ENCODE measurements around the gene IFNA4. TPM values are rescaled to one million over a fixed set of nuclear protein-coding genes. Genes with fewer than 3 reads are reported as not detected.
"Not testable (repeated sequence)": the region's sequence is repeated elsewhere in the genome, so short reads cannot be mapped to it uniquely, and the experiment has no call there.

IFNA4 gene
- total RNA-seq, 2 experiments from 2014 or later: not detected

DNA sequence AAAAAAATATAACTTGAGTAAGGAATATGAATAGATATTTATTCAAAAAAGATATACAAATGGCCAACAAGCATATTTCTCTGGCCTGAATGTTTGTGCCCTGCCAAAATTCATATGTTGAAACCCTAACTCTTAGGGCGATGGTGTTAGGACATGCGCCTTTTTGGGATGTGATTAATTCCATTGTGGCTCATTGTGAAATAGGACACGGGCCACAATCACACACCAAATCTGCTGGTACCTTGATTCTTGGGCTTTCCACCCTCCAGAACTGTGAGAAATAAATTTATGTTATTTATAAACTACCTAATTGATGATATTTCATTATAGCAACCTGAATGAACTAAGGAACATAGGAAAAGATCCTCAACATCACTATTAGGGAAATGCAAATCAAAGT is 15.2 kb downstream of the IFNA4 start:
- no peaks in the 10 kb centered on the region for H3K9me3 Mint-ChIP-seq
- DNase-seq: no peak
- no peak for ATAC-seq
- H3K27ac Mint-ChIP-seq: no peak overlapping the region
- no peak overlapping the region for H3K4me3 Mint-ChIP-seq
- POLR2A ChIA-PET: no interaction called here
- H3K36me3 Mint-ChIP-seq (ENCODE audit: low read depth): no peaks in the 10 kb centered on the region
- H3K4me1 Mint-ChIP-seq (ENCODE audit: low read depth): no peaks in the 10 kb centered on the region
- peaks cover under 1% of the 10 kb centered on the region for H3K27me3 Mint-ChIP-seq
- intact Hi-C loops (cut with micrococcal nuclease): no loop called here
- CTCF ChIA-PET: no interaction called here
- TF ChIP-seq, protein P1, sequence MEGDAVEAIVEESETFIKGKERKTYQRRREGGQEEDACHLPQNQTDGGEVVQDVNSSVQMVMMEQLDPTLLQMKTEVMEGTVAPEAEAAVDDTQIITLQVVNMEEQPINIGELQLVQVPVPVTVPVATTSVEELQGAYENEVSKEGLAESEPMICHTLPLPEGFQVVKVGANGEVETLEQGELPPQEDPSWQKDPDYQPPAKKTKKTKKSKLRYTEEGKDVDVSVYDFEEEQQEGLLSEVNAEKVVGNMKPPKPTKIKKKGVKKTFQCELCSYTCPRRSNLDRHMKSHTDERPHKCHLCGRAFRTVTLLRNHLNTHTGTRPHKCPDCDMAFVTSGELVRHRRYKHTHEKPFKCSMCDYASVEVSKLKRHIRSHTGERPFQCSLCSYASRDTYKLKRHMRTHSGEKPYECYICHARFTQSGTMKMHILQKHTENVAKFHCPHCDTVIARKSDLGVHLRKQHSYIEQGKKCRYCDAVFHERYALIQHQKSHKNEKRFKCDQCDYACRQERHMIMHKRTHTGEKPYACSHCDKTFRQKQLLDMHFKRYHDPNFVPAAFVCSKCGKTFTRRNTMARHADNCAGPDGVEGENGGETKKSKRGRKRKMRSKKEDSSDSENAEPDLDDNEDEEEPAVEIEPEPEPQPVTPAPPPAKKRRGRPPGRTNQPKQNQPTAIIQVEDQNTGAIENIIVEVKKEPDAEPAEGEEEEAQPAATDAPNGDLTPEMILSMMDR (IDR thresholded peaks at IDR 0.05): no peak

DNA sequence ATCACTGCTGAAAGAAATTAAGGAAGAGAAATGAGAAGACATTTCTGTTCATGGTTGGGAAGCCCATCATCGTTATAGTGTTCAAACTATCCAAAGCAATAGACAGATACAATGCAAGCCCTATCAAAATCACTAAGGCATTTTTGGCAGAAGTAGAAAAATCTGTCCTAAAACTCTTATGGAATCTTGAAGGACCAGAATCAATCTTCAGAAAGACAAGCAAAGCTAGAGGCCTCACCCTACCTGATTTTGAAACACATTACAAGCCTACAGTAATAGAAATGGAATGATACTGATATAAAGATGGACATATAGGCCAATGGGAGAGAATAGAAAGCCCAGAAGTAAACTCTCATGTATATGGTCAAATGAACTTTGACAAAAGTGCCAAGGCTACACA is 16.0 kb downstream of the IFNA4 start:
- Mint-ChIP-seq H3K27ac (no peak overlapping the region), H3K4me1 (ENCODE audit: low read depth) (no peaks in the 10 kb centered on the region), H3K4me3 (no peak overlapping the region), H3K9me3 (no peaks in the 10 kb centered on the region), H3K27me3 (no peaks in the 10 kb centered on the region), H3K36me3 (ENCODE audit: low read depth) (no peaks in the 10 kb centered on the region)
- intact Hi-C loops (cut with micrococcal nuclease): no loop called here
- CTCF ChIA-PET: no interaction called here
- no peak for DNase-seq
- TF ChIP-seq, protein P1 (IDR thresholded peaks at IDR 0.05): no peak
- ATAC-seq: no peak
- POLR2A ChIA-PET: no interaction called here

DNA sequence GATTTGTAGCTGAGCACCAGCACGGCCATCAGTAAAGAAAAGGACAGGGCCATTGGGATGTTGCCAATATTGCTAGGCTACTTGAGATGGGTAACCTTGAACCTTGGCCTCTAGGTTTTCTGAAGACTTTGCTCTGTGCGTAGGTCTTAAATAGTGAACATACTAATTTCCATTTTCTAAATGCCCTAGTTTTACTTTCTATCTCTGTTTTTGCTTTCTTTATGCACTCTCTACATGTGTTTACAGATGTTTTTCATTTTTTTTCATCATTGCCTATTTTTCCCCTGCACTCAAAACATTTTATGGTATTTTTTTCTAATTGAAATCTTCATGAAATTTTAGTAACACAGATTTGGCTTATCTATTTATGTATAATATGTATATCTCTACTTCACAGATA is 20.8 kb downstream of the IFNA4 start, which contains the start of gene IFNA21:
IFNA21 (minus strand) TSS at position 101 of the 400 bp plus-strand sequence; CDS start at position 53, 48 bp downstream.
- not testable (repeated sequence) for H3K36me3 Mint-ChIP-seq (ENCODE audit: low read depth)

DNA sequence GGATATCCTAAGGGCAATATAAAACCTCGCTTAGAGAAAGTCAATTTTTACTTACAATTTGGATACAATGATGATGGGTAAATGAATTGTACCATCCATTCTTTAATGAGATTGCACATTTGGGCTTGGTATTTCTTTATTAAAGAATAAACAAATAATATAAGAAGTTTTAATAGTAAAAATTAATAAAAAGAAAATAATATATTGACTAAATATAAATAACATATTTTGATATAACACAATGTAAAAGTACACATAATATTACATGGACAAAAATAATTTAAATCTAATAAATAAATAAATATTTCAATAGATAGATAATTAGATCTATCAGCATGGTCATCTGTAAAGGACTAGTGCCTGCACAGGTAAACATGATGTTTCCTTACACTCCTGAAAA is 21.9 kb downstream of the IFNA4 start:
- intact Hi-C loops (cut with micrococcal nuclease): no loop called here
- H3K36me3 Mint-ChIP-seq (ENCODE audit: low read depth): no peaks in the 10 kb centered on the region
- DNase-seq (no peak), ATAC-seq (no peak)
- H3K9me3 Mint-ChIP-seq: no peaks in the 10 kb centered on the region
- CTCF ChIA-PET: no interaction called here
- TF ChIP-seq, protein P1 (IDR thresholded peaks at IDR 0.05): no peak
- H3K4me1 Mint-ChIP-seq (ENCODE audit: low read depth): peaks cover 18% of the 10 kb centered on the region
- no peaks in the 10 kb centered on the region for H3K27me3 Mint-ChIP-seq
- POLR2A ChIA-PET: no interaction called here
- no peak overlapping the region for H3K27ac Mint-ChIP-seq
- H3K4me3 Mint-ChIP-seq: no peak overlapping the region

More for the DNA sequence above, 20.8 kb downstream of the IFNA4 start, which contains the start of gene IFNA21:
- H3K4me1 Mint-ChIP-seq (ENCODE audit: low read depth): peaks cover 10% of the 10 kb centered on the region
- ATAC-seq; H3K27me3 Mint-ChIP-seq; H3K27ac Mint-ChIP-seq; H3K9me3 Mint-ChIP-seq; DNase-seq; H3K4me3 Mint-ChIP-seq; POLR2A ChIA-PET; intact Hi-C loops (cut with micrococcal nuclease): not testable (repeated sequence)
- CTCF ChIA-PET: interaction anchor here (1.1 to 2.0 kb wide), 2 partner anchors 16 to 29 kb away, joined by 4 to 6 read pairs; no protein-coding TSS in a partner anchor

DNA sequence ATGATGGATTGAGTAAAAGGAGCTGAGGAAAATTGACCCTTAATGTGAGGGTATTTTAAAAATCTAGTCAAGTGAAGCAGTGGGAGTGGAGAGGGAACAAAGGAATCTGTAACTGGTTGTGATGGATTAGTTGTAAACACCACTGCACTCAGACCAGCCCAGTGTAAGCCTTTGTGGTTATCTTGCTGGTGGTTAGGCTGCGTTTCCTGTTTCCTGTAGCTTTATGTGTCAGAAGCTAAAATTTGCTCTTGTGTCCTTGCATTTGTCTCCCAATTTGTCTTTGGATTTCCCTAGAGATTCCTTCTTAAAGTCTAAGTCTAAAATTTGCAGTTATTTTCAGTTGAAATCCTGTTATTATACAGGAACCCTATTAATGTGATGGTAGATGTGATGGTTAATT is 27.2 kb downstream of the IFNA4 start:
- ChIA-PET POLR2A (no interaction called here), CTCF (interaction anchor here (0.9 to 2.1 kb wide), 5 partner anchors 9 to 49 kb away, joined by 3 to 10 read pairs (median 3); no protein-coding TSS in a partner anchor)
- intact Hi-C loops (cut with micrococcal nuclease): no loop called here
- Mint-ChIP-seq H3K27ac (no peak overlapping the region), H3K4me3 (no peak overlapping the region), H3K36me3 (ENCODE audit: low read depth) (no peaks in the 10 kb centered on the region), H3K9me3 (no peaks in the 10 kb centered on the region), H3K4me1 (ENCODE audit: low read depth) (peaks cover 28% of the 10 kb centered on the region), H3K27me3 (no peaks in the 10 kb centered on the region)
- peak; percentile 61 for ATAC-seq
- TF ChIP-seq, protein P1 (IDR thresholded peaks at IDR 0.05): no peak
- DNase-seq: peak; percentile 66
